ENCODE data around the gene GPR108. TPM values are rescaled to one million over a fixed set of nuclear protein-coding genes. Genes with fewer than 3 reads are reported as not detected.

GPR108 gene
- total RNA-seq, 2 donors from 2014 or later = 61.4 to 67.2 TPM

- Mint-ChIP-seq H3K36me3 (ENCODE audit: low read depth) (peaks cover 4% of the 10 kb centered on the region), H3K4me3 (no peak overlapping the region), H3K27me3 (ENCODE audit: insufficient read depth) (peaks cover 20% of the 10 kb centered on the region), H3K9me3 (peaks cover 4% of the 10 kb centered on the region), H3K27ac (no peak overlapping the region), H3K4me1 (no peaks in the 10 kb centered on the region)
- Histone ChIP-seq H3K4me1 (ENCODE audit: control insufficient read depth, insufficient read depth, low read length) (no peaks in the 10 kb centered on the region), H3K36me3 (ENCODE audit: control insufficient read depth, insufficient read depth, low read length) (no peaks in the 10 kb centered on the region), H3K4me3 (ENCODE audit: low read length) (no peak overlapping the region), H3K27me3 (ENCODE audit: control insufficient read depth, insufficient read depth, low read length, poor library complexity, severe bottlenecking) (no peaks in the 10 kb centered on the region), H3K27ac (ENCODE audit: low read depth, low read length) (no peak overlapping the region), H3K9ac (ENCODE audit: extremely low read depth, low read length, poor library complexity, severe bottlenecking) (no peak overlapping the region), H3K9me3 (ENCODE audit: control insufficient read depth, low read length) (peaks cover 53% of the 10 kb centered on the region)
- WGBS, 2 experiments (ENCODE audit: insufficient coverage in 1 of 2, insufficient read length in 1 of 2) = 69 to 79% methylated on average over 4 of the region's 4 CpGs
- no peak for TF ChIP-seq CTCF (conservative IDR thresholded peaks at IDR 0.05)
- no peak for DNase-seq
Measured at GRCh38 chr19:6685482-6685881, 51.9 kb downstream of the GPR108 start.

GRCh38 chr19:6683971-6684370, 53.4 kb downstream of the GPR108 start:
- H3K4me3 Mint-ChIP-seq = no peak overlapping the region
- peaks cover 6% of the 10 kb centered on the region for H3K9me3 Mint-ChIP-seq
- no peaks in the 10 kb centered on the region for H3K4me1 Mint-ChIP-seq
- Histone ChIP-seq H3K4me1 (ENCODE audit: control insufficient read depth, insufficient read depth, low read length) (no peaks in the 10 kb centered on the region), H3K4me3 (ENCODE audit: low read length) (no peak overlapping the region), H3K36me3 (ENCODE audit: control insufficient read depth, insufficient read depth, low read length) (no peaks in the 10 kb centered on the region), H3K27me3 (ENCODE audit: control insufficient read depth, insufficient read depth, low read length, poor library complexity, severe bottlenecking) (no peaks in the 10 kb centered on the region), H3K9me3 (ENCODE audit: control insufficient read depth, low read length) (peaks cover 57% of the 10 kb centered on the region), H3K27ac (ENCODE audit: low read depth, low read length) (no peak overlapping the region), H3K9ac (ENCODE audit: extremely low read depth, low read length, poor library complexity, severe bottlenecking) (no peak overlapping the region)
- no peak for DNase-seq
- WGBS, 2 experiments (ENCODE audit: insufficient coverage in 1 of 2, insufficient read length in 1 of 2) = 86 to 90% methylated on average over 4 of the region's 4 CpGs
- TF ChIP-seq CTCF (conservative IDR thresholded peaks at IDR 0.05) = no peak
- peaks cover 31% of the 10 kb centered on the region for H3K27me3 Mint-ChIP-seq (ENCODE audit: insufficient read depth)
- no peak overlapping the region for H3K27ac Mint-ChIP-seq
- peaks cover 15% of the 10 kb centered on the region for H3K36me3 Mint-ChIP-seq (ENCODE audit: low read depth)

- DNase-seq = no peak
- H3K27ac ChIP-seq (ENCODE audit: low read depth, low read length) = no peak overlapping the region
- Mint-ChIP-seq H3K4me3 (no peak overlapping the region), H3K27me3 (ENCODE audit: insufficient read depth) (peaks cover 43% of the 10 kb centered on the region), H3K4me1 (peaks cover 2% of the 10 kb centered on the region), H3K9me3 (peaks cover 3% of the 10 kb centered on the region), H3K36me3 (ENCODE audit: low read depth) (peaks cover 17% of the 10 kb centered on the region), H3K27ac (no peak overlapping the region)
- H3K36me3 ChIP-seq (ENCODE audit: control insufficient read depth, insufficient read depth, low read length) = no peaks in the 10 kb centered on the region
- WGBS, 2 experiments (ENCODE audit: insufficient coverage in 1 of 2, insufficient read length in 1 of 2) = 57 to 83% methylated on average over 3 of the region's 3 CpGs
- no peak for TF ChIP-seq CTCF (conservative IDR thresholded peaks at IDR 0.05)
- H3K4me3 ChIP-seq (ENCODE audit: low read length) = no peak overlapping the region
- peaks cover 59% of the 10 kb centered on the region for H3K9me3 ChIP-seq (ENCODE audit: control insufficient read depth, low read length)
- no peaks in the 10 kb centered on the region for H3K4me1 ChIP-seq (ENCODE audit: control insufficient read depth, insufficient read depth, low read length)
- H3K27me3 ChIP-seq (ENCODE audit: control insufficient read depth, insufficient read depth, low read length, poor library complexity, severe bottlenecking) = no peaks in the 10 kb centered on the region
- no peak overlapping the region for H3K9ac ChIP-seq (ENCODE audit: extremely low read depth, low read length, poor library complexity, severe bottlenecking)
Measured at GRCh38 chr19:6682607-6683128, 54.7 kb downstream of the GPR108 start.
